H1 (cell line): ENCODE results near the gene DCK. TPM values are rescaled to one million over a fixed set of nuclear protein-coding genes. Genes with fewer than 3 reads are reported as not detected.

Experiments used
- CTCF ChIA-PET: fragments of 300-600 bp; sonication (Branson Sonifier 250); formaldehyde crosslinking; loops from one replicate; lab custom pipeline; 2021; ENCODE audit not compliant: partially characterized antibody; lab: Charles Lee
- POLR2A ChIA-PET: fragments of 300-600 bp; sonication (Branson Sonifier 250); formaldehyde crosslinking; loops from one replicate; lab custom pipeline; 2021; ENCODE audit warnings: inconsistent platforms; ENCODE audit not compliant: partially characterized antibody; lab: Charles Lee
- DNase-seq, 2 experiments: peaks; one replicate each; pipeline versions ENCODE4 v3.0.0 to v3.0.0-alpha.2; 2010 to 2022; ENCODE audit warnings: low spot score in 2 of 2, low read depth in 1 of 2, mixed read lengths in 1 of 2
- FAIRE-seq: peaks from 2 replicates; lab custom pipeline; 2011; peaks lifted over from hg19 to GRCh38; lab: Jason Lieb, UNC
- H2AFZ ChIP-seq: 2 replicates; pipeline ENCODE4 v1.8.1; 2012; ENCODE audit warnings: low read length, inconsistent platforms
- H2AK5ac ChIP-seq: 2 replicates; pipeline ENCODE4 v1.6.1; 2013; ENCODE audit warnings: low read depth, low read length
- H2BK120ac ChIP-seq: replicated peaks from 2 replicates; pipeline ENCODE3; 2013; ENCODE audit warnings: low read depth, low read length, inconsistent platforms
- H2BK12ac ChIP-seq: 2 replicates; pipeline ENCODE4 v1.6.1; 2013; ENCODE audit warnings: low read depth, low read length
- H2BK15ac ChIP-seq: 2 replicates; pipeline ENCODE4 v1.6.1; 2013; ENCODE audit warnings: low read length
- H2BK20ac ChIP-seq: 2 replicates; pipeline ENCODE4 v1.6.1; 2013; ENCODE audit warnings: low read length
- H2BK5ac ChIP-seq: 2 replicates; pipeline ENCODE4 v1.6.1; 2013; ENCODE audit warnings: low read depth, low read length
- H3K14ac ChIP-seq: 2 replicates; pipeline ENCODE4 v1.6.1; 2013; ENCODE audit warnings: inconsistent platforms; ENCODE audit not compliant: insufficient read length
- H3K18ac ChIP-seq: 2 replicates; pipeline ENCODE4 v1.6.1; 2013; ENCODE audit warnings: low read length; ENCODE audit errors: extremely low read depth
- H3K23ac ChIP-seq: 2 replicates; pipeline ENCODE4 v1.6.1; 2013; ENCODE audit warnings: inconsistent platforms; ENCODE audit not compliant: insufficient read length
- H3K23me2 ChIP-seq: 2 replicates; pipeline ENCODE4 v1.6.1; 2013; ENCODE audit warnings: low read depth, low read length
- H3K27ac ChIP-seq: 2 replicates; pipeline ENCODE4 v1.6.1; 2011; ENCODE audit warnings: low read depth, low read length, inconsistent platforms
- H3K27me3 ChIP-seq, 4 experiments: replicated peaks in 1 of 4; 1 replicate in 1 of 4; 2 replicates in 3 of 4; pipeline versions ENCODE4 v1.6.1 to v1.8.1; 2011 to 2013; ENCODE audit warnings: low read length in 3 of 4, mild to moderate bottlenecking in 3 of 4, inconsistent platforms in 2 of 4, mixed read lengths in 2 of 4, moderate library complexity in 1 of 4; ENCODE audit not compliant: control insufficient read depth in 3 of 4, insufficient read depth in 3 of 4; ENCODE audit errors: extremely low read depth in 1 of 4
- H3K36me3 ChIP-seq, 4 experiments: 2 replicates each; pipeline versions ENCODE4 v1.6.1 to v1.8.1; 2011 to 2013; ENCODE audit warnings: mild to moderate bottlenecking in 4 of 4, low read length in 3 of 4, moderate library complexity in 2 of 4, control low read depth in 1 of 4, inconsistent platforms in 1 of 4; ENCODE audit not compliant: insufficient read depth in 4 of 4, control insufficient read depth in 2 of 4
- H3K4ac ChIP-seq: replicated peaks from 2 replicates; pipeline ENCODE3; 2013; ENCODE audit warnings: low read length, low read depth, mixed read lengths, inconsistent platforms; ENCODE audit not compliant: insufficient read length
- H3K4me1 ChIP-seq, 4 experiments: replicated peaks in 1 of 4; 1 replicate in 1 of 4; 2 replicates in 3 of 4; pipeline versions ENCODE4 v1.6.1 to v1.8.1; 2011 to 2013; ENCODE audit warnings: low read length in 3 of 4, inconsistent platforms in 2 of 4, mixed read lengths in 1 of 4; ENCODE audit not compliant: insufficient read depth in 4 of 4, control insufficient read depth in 3 of 4
- H3K4me2 ChIP-seq, 2 experiments: 2 replicates each; pipeline versions ENCODE4 v1.6.1 to v1.8.1; 2011 to 2013; ENCODE audit warnings: low read depth in 2 of 2, low read length in 2 of 2, control low read depth in 1 of 2, inconsistent platforms in 1 of 2, mild to moderate bottlenecking in 1 of 2; ENCODE audit not compliant: insufficient read depth in 1 of 2
- H3K4me3 ChIP-seq, 4 experiments: fragments of 200-600, 300-600 bp in 1 of 4; sonication (generic), shearing (Covaris generic), sonication (Bioruptor Twin) in 1 of 4; 2 replicates each; pipeline versions ENCODE4 v1.5.1 to v1.8.1; 2011 to 2016; ENCODE audit warnings: low read length in 4 of 4, low read depth in 3 of 4, control low read depth in 2 of 4, inconsistent platforms in 2 of 4, mild to moderate bottlenecking in 2 of 4, mixed read lengths in 1 of 4, moderate library complexity in 1 of 4; ENCODE audit not compliant: insufficient read depth in 2 of 4; ENCODE audit errors: extremely low read depth in 1 of 4
- H3K56ac ChIP-seq: replicated peaks from 2 replicates; pipeline ENCODE3; 2013; ENCODE audit warnings: low read depth, mild to moderate bottlenecking, mixed read lengths, low read length, inconsistent platforms; ENCODE audit not compliant: insufficient read length
- H3K79me1 ChIP-seq: 2 replicates; pipeline ENCODE4 v1.6.1; 2013; ENCODE audit warnings: low read depth, low read length, control low read depth
- H3K79me2 ChIP-seq, 2 experiments: 2 replicates each; pipeline versions ENCODE4 v1.6.1 to v1.8.1; 2012 to 2013; ENCODE audit warnings: low read length in 2 of 2, mild to moderate bottlenecking in 2 of 2, inconsistent platforms in 1 of 2; ENCODE audit not compliant: insufficient read depth in 2 of 2, control insufficient read depth in 1 of 2
- H3K9ac ChIP-seq, 4 experiments: replicated peaks in 1 of 4; 1 replicate in 1 of 4; 2 replicates in 3 of 4; pipeline versions ENCODE4 v1.6.1 to v1.8.1; 2011 to 2013; ENCODE audit warnings: low read depth in 3 of 4, low read length in 3 of 4, control low read depth in 2 of 4, mild to moderate bottlenecking in 2 of 4, moderate library complexity in 2 of 4, inconsistent platforms in 1 of 4; ENCODE audit errors: extremely low read depth in 1 of 4
- H3K9me3 ChIP-seq, 2 experiments: 2 replicates each; pipeline versions ENCODE4 v1.6.1 to v1.8.1; 2012 to 2013; ENCODE audit warnings: mild to moderate bottlenecking in 2 of 2, moderate library complexity in 2 of 2, control low read depth in 1 of 2, inconsistent platforms in 1 of 2, low read depth in 1 of 2, low read length in 1 of 2, mixed read lengths in 1 of 2; ENCODE audit not compliant: insufficient read depth in 2 of 2
- H4K20me1 ChIP-seq, 2 experiments: replicated peaks in 1 of 2; 2 replicates each; pipeline versions ENCODE3 to v1.8.1; 2011 to 2013; ENCODE audit warnings: inconsistent platforms in 2 of 2, low read length in 2 of 2, mild to moderate bottlenecking in 1 of 2; ENCODE audit not compliant: insufficient read depth in 2 of 2, control insufficient read depth in 1 of 2
- H4K5ac ChIP-seq: 2 replicates; pipeline ENCODE4 v1.6.1; 2013; ENCODE audit warnings: low read length, low read depth, mixed read lengths, inconsistent platforms; ENCODE audit not compliant: insufficient read length
- H4K8ac ChIP-seq: 2 replicates; pipeline ENCODE4 v1.8.0; 2013; ENCODE audit warnings: mild to moderate bottlenecking, moderate library complexity, low read length, inconsistent platforms; ENCODE audit not compliant: insufficient read depth; ENCODE audit errors: extremely low read depth
- H4K91ac ChIP-seq: replicated peaks from 2 replicates; pipeline ENCODE3; 2013; ENCODE audit warnings: low read length, mixed read lengths, inconsistent platforms; ENCODE audit not compliant: insufficient read length
- CHD2 ChIP-seq: IDR thresholded peaks from 2 replicates; pipeline ENCODE4 v1.6.1; 2012; ENCODE audit warnings: low read length, improper control_type of control experiment
- GABPA ChIP-seq: IDR thresholded peaks from 2 replicates; pipeline ENCODE4 v1.6.1; 2011; ENCODE audit warnings: mild to moderate bottlenecking, low read length, moderate library complexity, borderline replicate concordance; ENCODE audit not compliant: insufficient read depth
- KDM5A ChIP-seq: fragments of 200-600 bp; IDR thresholded peaks from 2 replicates; pipeline ENCODE4 v1.7.1; 2012; ENCODE audit warnings: mild to moderate bottlenecking, low read length, inconsistent platforms, mixed read lengths
- NANOG ChIP-seq: IDR thresholded peaks from 2 replicates; pipeline ENCODE4 v1.6.1; 2011; ENCODE audit warnings: low read length, low read depth, mild to moderate bottlenecking, inconsistent platforms; ENCODE audit not compliant: insufficient read depth, poor library complexity, severe bottlenecking
- RXRA ChIP-seq: IDR thresholded peaks from 2 replicates; pipeline ENCODE4 v1.6.1; 2011; ENCODE audit warnings: low read depth, mild to moderate bottlenecking, low read length, moderate library complexity; ENCODE audit not compliant: insufficient read depth
- SIX5 ChIP-seq: IDR thresholded peaks from 2 replicates; pipeline ENCODE4 v1.6.1; 2011; ENCODE audit warnings: mild to moderate bottlenecking, low read depth, low read length
- SRF ChIP-seq: IDR thresholded peaks from 2 replicates; pipeline ENCODE4 v1.6.1; 2011; ENCODE audit warnings: mild to moderate bottlenecking, low read depth, low read length, moderate library complexity
- SUZ12 ChIP-seq: fragments of 200-600 bp; sonication (generic); IDR thresholded peaks from 2 replicates; pipeline ENCODE4 v1.6.1; 2012; ENCODE audit warnings: mild to moderate bottlenecking, inconsistent platforms, low read length, moderate library complexity, mixed read lengths
- WGBS, 2 experiments: shearing (Covaris generic) in 1 of 2; methylation state at CpG; one replicate each; pipeline versions ENCODE4 v1.1.6 to v1.1.7; 2013 to 2015; ENCODE audit warnings: low lambda C conversion rate in 2 of 2, mixed read lengths in 2 of 2, inconsistent platforms in 1 of 2, low coverage in 1 of 2, missing lambda C conversion rate in 1 of 2; ENCODE audit not compliant: insufficient replicate concordance in 2 of 2, insufficient coverage in 1 of 2, insufficient read length in 1 of 2; ENCODE audit errors: extremely low coverage in 1 of 2, missing lambda C conversion rate in 1 of 2; 5-methylcytosine and 5-hydroxymethylcytosine counted together
- polyA plus RNA-seq, 7 experiments: library from polyadenylated mRNA; depleted of rRNA in 3 of 7; stranded (reverse) in 5 of 7; unstranded in 2 of 7; fragments of >200 nt in 5 of 7; fragments of 200-250 nt in 2 of 7; gene quantifications; 1 replicate in 5 of 7; 2 replicates in 1 of 7; 4 replicates in 1 of 7; pipeline versions ENCODE4 v1.2.1 to v1.2.3, GENCODE V29; 2011 to 2013; ENCODE audit warnings: missing spikeins in 2 of 7, mixed read lengths in 2 of 7
- total RNA-seq: library from RNA; stranded (reverse); fragmentation: NEBNext Ultra II Directional; extraction: Animal tissue kit (Norgen Biotek cat#: 25700); gene quantifications from 2 replicates; pipeline ENCODE4 v1.2.1, GENCODE V29; 2021
- TF ChIP-seq, protein P1 (sequence below): IDR thresholded peaks from 2 replicates; pipeline ENCODE4 v1.6.1; 2012; ENCODE audit warnings: low read length, inconsistent platforms

Gene DCK
- total and polyA plus RNA-seq, 2 of the 8 experiments (the other 6 are each of a cell fraction or from before 2014, with no cell fraction given): 4.8 to 18.1 TPM

DNA sequence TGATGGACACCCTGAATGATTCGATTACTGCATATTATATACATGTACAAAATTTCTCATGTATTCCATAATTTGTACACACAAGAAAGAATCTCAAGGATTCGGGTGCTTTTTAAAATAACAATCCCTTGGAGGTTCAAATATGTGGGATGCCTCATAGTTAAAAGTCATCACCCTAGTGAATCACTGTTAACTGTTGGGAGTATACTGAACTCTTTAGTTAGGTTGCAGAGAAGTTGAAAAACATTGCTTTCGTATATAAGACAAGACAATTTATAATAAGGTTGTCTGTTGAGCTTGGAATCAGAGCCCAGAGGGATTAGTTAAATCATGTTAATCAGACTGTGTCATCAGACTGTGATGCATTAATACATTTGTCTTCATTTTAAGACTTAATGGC lies 15.6 kb downstream of the DCK start:
- Histone ChIP-seq H3K4me1 (peaks cover 0 to 8% (median 4%) of the 10 kb centered on the region in 4 experiments; a peak in 6 of 7 replicates), H3K4ac (no peak overlapping the region), H3K56ac (no peak overlapping the region), H3K79me1 (no peaks in the 10 kb centered on the region; the same call in 1 of the 2 replicates), H3K27ac (no peak overlapping the region), H2AFZ (no peak overlapping the region), H3K36me3 (peaks cover 0 to 7% (median 0%) of the 10 kb centered on the region in 4 experiments; a peak in 3 of 8 replicates), H3K4me2 (no peak overlapping the region), H2BK5ac (no peak overlapping the region), H3K9me3 (peaks cover 0 to 2% of the 10 kb centered on the region in 2 experiments; a peak in 1 of 4 replicates), H2BK20ac (no peak overlapping the region), H3K9ac (no peak overlapping the region), H2AK5ac (no peak overlapping the region), H2BK12ac (no peak overlapping the region), H3K79me2 (peaks cover 0 to 52% of the 10 kb centered on the region in 2 experiments; a peak in 2 of 4 replicates), H2BK120ac (no peak overlapping the region), H3K27me3 (no peaks in the 10 kb centered on the region), H3K23me2 (no peaks in the 10 kb centered on the region), H3K14ac (no peak overlapping the region), H4K20me1 (peaks cover 0 to 3% of the 10 kb centered on the region in 2 experiments), H4K5ac (no peak overlapping the region), H3K18ac (no peak overlapping the region), H4K91ac (no peak overlapping the region), H2BK15ac (no peak overlapping the region), H3K23ac (no peak overlapping the region), H4K8ac (no peak overlapping the region), H3K4me3 (no peak overlapping the region)
- ChIA-PET CTCF (interaction anchor here (1.0 to 4.4 kb wide), 13 partner anchors 8 to 357 kb away, joined by 3 to 40 read pairs (median 5); partner anchors contain the start of gene DCK), POLR2A (no interaction called here)
- FAIRE-seq (no peak), DNase-seq (no peak)
- TF ChIP-seq GABPA (no peak), KDM5A (no peak), NANOG (no peak), SRF (no peak), SUZ12 (no peak), CHD2 (no peak), SIX5 (no peak), RXRA (no peak)
- TF ChIP-seq, protein P1, sequence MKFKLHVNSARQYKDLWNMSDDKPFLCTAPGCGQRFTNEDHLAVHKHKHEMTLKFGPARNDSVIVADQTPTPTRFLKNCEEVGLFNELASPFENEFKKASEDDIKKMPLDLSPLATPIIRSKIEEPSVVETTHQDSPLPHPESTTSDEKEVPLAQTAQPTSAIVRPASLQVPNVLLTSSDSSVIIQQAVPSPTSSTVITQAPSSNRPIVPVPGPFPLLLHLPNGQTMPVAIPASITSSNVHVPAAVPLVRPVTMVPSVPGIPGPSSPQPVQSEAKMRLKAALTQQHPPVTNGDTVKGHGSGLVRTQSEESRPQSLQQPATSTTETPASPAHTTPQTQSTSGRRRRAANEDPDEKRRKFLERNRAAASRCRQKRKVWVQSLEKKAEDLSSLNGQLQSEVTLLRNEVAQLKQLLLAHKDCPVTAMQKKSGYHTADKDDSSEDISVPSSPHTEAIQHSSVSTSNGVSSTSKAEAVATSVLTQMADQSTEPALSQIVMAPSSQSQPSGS: no peak
- WGBS, 2 experiments: 91% methylated on average over 3 of the region's 3 CpGs; no CpG with 5 or more reads in 1 of the 2 experiments
